PC-3 (cell line): ENCODE measurements around the gene GET3.

ENCODE experiments used
- EZH2 ChIP-seq: fragments of 300-600 bp; sonication (generic); IDR thresholded peaks from one replicate; pipeline ENCODE4 v1.6.1; 2017; ENCODE audit warnings: antibody characterized with exemption, mild to moderate bottlenecking, low read length; ENCODE audit not compliant: unreplicated experiment
- TF ChIP-seq, protein P1 (sequence below): fragments of 300-600 bp; sonication (generic); conservative IDR thresholded peaks from 2 replicates; pipeline ENCODE4 v1.5.1; 2017; ENCODE audit warnings: antibody characterized with exemption, low read depth, mild to moderate bottlenecking, low read length

DNA sequence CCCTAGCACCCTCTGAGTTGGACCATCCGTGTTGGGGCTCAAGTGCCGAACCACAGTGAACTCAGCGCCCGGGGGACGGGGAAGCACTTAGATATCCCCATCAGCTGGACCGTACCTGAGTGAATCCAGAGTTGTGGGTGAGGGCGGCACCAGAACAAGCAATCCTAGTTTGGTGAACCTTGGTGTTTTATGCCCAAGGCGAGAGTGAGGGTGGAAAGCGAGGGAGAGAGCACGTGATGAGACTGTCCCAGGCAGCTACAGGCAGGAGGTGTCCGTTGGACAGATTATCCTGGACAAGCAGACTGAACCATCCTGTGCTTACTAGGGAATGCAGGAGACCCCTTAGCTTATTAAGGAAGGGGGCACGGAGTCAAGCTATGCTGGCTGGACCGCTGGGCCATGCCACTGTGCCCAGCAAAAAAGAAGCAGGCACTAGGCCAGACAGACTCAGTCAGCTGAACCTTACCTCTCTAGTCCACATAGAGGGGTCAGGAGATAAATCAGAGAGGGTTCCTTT, 596 bp downstream of the GET3 start:
- TF ChIP-seq, protein P1, sequence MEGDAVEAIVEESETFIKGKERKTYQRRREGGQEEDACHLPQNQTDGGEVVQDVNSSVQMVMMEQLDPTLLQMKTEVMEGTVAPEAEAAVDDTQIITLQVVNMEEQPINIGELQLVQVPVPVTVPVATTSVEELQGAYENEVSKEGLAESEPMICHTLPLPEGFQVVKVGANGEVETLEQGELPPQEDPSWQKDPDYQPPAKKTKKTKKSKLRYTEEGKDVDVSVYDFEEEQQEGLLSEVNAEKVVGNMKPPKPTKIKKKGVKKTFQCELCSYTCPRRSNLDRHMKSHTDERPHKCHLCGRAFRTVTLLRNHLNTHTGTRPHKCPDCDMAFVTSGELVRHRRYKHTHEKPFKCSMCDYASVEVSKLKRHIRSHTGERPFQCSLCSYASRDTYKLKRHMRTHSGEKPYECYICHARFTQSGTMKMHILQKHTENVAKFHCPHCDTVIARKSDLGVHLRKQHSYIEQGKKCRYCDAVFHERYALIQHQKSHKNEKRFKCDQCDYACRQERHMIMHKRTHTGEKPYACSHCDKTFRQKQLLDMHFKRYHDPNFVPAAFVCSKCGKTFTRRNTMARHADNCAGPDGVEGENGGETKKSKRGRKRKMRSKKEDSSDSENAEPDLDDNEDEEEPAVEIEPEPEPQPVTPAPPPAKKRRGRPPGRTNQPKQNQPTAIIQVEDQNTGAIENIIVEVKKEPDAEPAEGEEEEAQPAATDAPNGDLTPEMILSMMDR: no peak
- TF ChIP-seq EZH2: no peak
